IMR-90 (cell line): Measurements from ENCODE around the gene IDH3A. TPM values are rescaled to one million over a fixed set of nuclear protein-coding genes. Genes with fewer than 3 reads are reported as not detected.

Experiments
- ATAC-seq: fragments of 200-7000 bp; cut with Tn5 transposase; 2 replicates; pipeline ENCODE4 v1.9.1; 2020; ENCODE audit warnings: low read depth, mild to moderate bottlenecking, moderate library complexity
- BruUV-seq: library from RNA; stranded (reverse); fragments of 400-500 nt; replicated peaks from 2 replicates; lab custom pipeline; 2021; lab: Mats Ljungman, UMichigan
- CTCF ChIA-PET: fragments of 300-600 bp; formaldehyde crosslinking; extraction: SDS; loops from one replicate; lab custom pipeline; 2021; ENCODE audit warnings: antibody characterized with exemption; lab: Yijun Ruan, JAX
- POLR2A ChIA-PET: fragments of 300-600 bp; sonication (Branson Sonifier 250); formaldehyde crosslinking; loops from one replicate; lab custom pipeline; 2022; ENCODE audit warnings: antibody characterized with exemption; ENCODE audit not compliant: unreplicated experiment; lab: Charles Lee
- DNase-seq: peaks from one replicate; pipeline ENCODE4 v3.0.0; 2013
- H2AFZ ChIP-seq: replicated peaks from 2 replicates; pipeline ENCODE3; 2013; ENCODE audit warnings: low read length, mild to moderate bottlenecking; ENCODE audit not compliant: poor library complexity
- H2AK5ac ChIP-seq: 2 replicates; pipeline ENCODE4 v1.6.1; 2013; ENCODE audit warnings: low read depth, low read length, inconsistent platforms
- H2AK9ac ChIP-seq: replicated peaks from 2 replicates; pipeline ENCODE3; 2013; ENCODE audit warnings: mild to moderate bottlenecking, low read depth, low read length, moderate library complexity; ENCODE audit not compliant: poor library complexity
- H2BK120ac ChIP-seq: 2 replicates; pipeline ENCODE4 v1.6.1; 2013; ENCODE audit warnings: low read depth, low read length, inconsistent platforms
- H2BK15ac ChIP-seq: 3 replicates; pipeline ENCODE4 v1.6.1; 2013; ENCODE audit warnings: low read depth, low read length, inconsistent platforms
- H2BK20ac ChIP-seq: 2 replicates; pipeline ENCODE4 v1.6.1; 2013; ENCODE audit warnings: low read depth, mild to moderate bottlenecking, inconsistent platforms, low read length, moderate library complexity
- H2BK5ac ChIP-seq: 2 replicates; pipeline ENCODE4 v1.6.1; 2013; ENCODE audit warnings: mild to moderate bottlenecking, low read depth, low read length, inconsistent platforms; ENCODE audit not compliant: poor library complexity, severe bottlenecking
- H3K14ac ChIP-seq: replicated peaks from 2 replicates; pipeline ENCODE4 v1.6.1; 2013; ENCODE audit warnings: low read depth, low read length, inconsistent platforms
- H3K18ac ChIP-seq: 2 replicates; pipeline ENCODE4 v1.6.1; 2013; ENCODE audit warnings: low read depth, low read length, control low read depth
- H3K23ac ChIP-seq: 2 replicates; pipeline ENCODE4 v1.6.1; 2013; ENCODE audit warnings: low read depth, low read length, inconsistent platforms
- H3K27ac ChIP-seq: 2 replicates; pipeline ENCODE4 v1.5.1; 2013; ENCODE audit warnings: mild to moderate bottlenecking, control low read depth, low read length; ENCODE audit not compliant: insufficient read depth
- H3K27me3 ChIP-seq: 2 replicates; pipeline ENCODE4 v1.6.1; 2013; ENCODE audit warnings: low read length; ENCODE audit not compliant: control insufficient read depth, insufficient read depth
- H3K36me3 ChIP-seq: 2 replicates; pipeline ENCODE4 v1.6.1; 2013; ENCODE audit warnings: low read length, mixed read lengths; ENCODE audit not compliant: control insufficient read depth, insufficient read depth
- H3K4ac ChIP-seq: 2 replicates; pipeline ENCODE4 v1.6.1; 2013; ENCODE audit warnings: low read depth, low read length, inconsistent platforms
- H3K4me1 ChIP-seq: 2 replicates; pipeline ENCODE4 v1.6.1; 2013; ENCODE audit warnings: low read length, mixed read lengths; ENCODE audit not compliant: control insufficient read depth, insufficient read depth
- H3K4me2 ChIP-seq: 2 replicates; pipeline ENCODE4 v1.6.1; 2013; ENCODE audit warnings: low read depth, mild to moderate bottlenecking, control low read depth, low read length, moderate library complexity
- H3K4me3 ChIP-seq: 2 replicates; pipeline ENCODE4 v1.5.1; 2013; ENCODE audit warnings: low read depth, mild to moderate bottlenecking, control low read depth, low read length, moderate library complexity; ENCODE audit not compliant: insufficient read depth
- H3K56ac ChIP-seq: 2 replicates; pipeline ENCODE4 v1.6.1; 2013; ENCODE audit warnings: low read length, inconsistent platforms; ENCODE audit not compliant: insufficient read depth; ENCODE audit errors: extremely low read depth
- H3K79me1 ChIP-seq, 2 experiments: 2 replicates each; pipeline ENCODE4 v1.6.1; 2013; ENCODE audit warnings: low read length in 2 of 2, inconsistent platforms in 1 of 2, low read depth in 1 of 2
- H3K9ac ChIP-seq: 2 replicates; pipeline ENCODE4 v1.6.1; 2013; ENCODE audit warnings: low read depth, low read length, control low read depth
- H3K9me1 ChIP-seq: 2 replicates; pipeline ENCODE4 v1.6.1; 2013; ENCODE audit warnings: low read length, inconsistent platforms; ENCODE audit not compliant: insufficient read depth
- H3K9me3 ChIP-seq: 2 replicates; pipeline ENCODE4 v1.6.1; 2013; ENCODE audit warnings: low read length; ENCODE audit not compliant: control insufficient read depth, insufficient read depth
- H4K20me1 ChIP-seq: 2 replicates; pipeline ENCODE4 v1.6.1; 2013; ENCODE audit warnings: low read length, inconsistent platforms; ENCODE audit not compliant: insufficient read depth
- H4K5ac ChIP-seq: 2 replicates; pipeline ENCODE4 v1.6.1; 2013; ENCODE audit warnings: mild to moderate bottlenecking, low read depth, low read length, control low read depth
- H4K8ac ChIP-seq, 2 experiments: 2 replicates each; pipeline ENCODE4 v1.6.1; 2013; ENCODE audit warnings: low read depth in 2 of 2, low read length in 2 of 2, control low read depth in 1 of 2, inconsistent platforms in 1 of 2
- H4K91ac ChIP-seq: 2 replicates; pipeline ENCODE4 v1.6.1; 2013; ENCODE audit warnings: low read depth, low read length, inconsistent platforms; ENCODE audit not compliant: insufficient read depth
- POLR2A ChIP-seq: IDR thresholded peaks from 2 replicates; pipeline ENCODE4 v1.6.1; 2012; ENCODE audit warnings: mild to moderate bottlenecking, low read depth, low read length
- RAD21 ChIP-seq: IDR thresholded peaks from 2 replicates; pipeline ENCODE4 v1.6.1; 2012; ENCODE audit warnings: low read length, improper control_type of control experiment
- WGBS, 2 experiments: methylation state at CpG; one replicate each; pipeline versions ENCODE4 v1.1.5 to v1.1.7; 2013; ENCODE audit warnings: missing lambda C conversion rate in 2 of 2; ENCODE audit not compliant: insufficient read length in 1 of 2; ENCODE audit errors: extremely low coverage in 2 of 2; 5-methylcytosine and 5-hydroxymethylcytosine counted together
- dilution Hi-C: fragments of 300-500 bp; cut with HindIII; formaldehyde crosslinking; loops from one replicate; pipeline ENCODE4 v1.14.3; 2018; ENCODE audit warnings: low sequenced_read_pairs; ENCODE audit not compliant: unreplicated experiment
- in situ Hi-C: fragments of 300-500 bp; cut with MboI; formaldehyde crosslinking; loops from 3 replicates; pipeline ENCODE4 v1.14.3; 2019; ENCODE audit warnings: low sequenced_read_pairs, inconsistent platforms, mixed read lengths
- intact Hi-C: fragments of 100-400 bp; cut with micrococcal nuclease; formaldehyde crosslinking; loops from 2 replicates; pipeline ENCODE4 v1.10.0; 2022
- polyA plus RNA-seq, 3 experiments: library from polyadenylated mRNA; depleted of rRNA; stranded (reverse); fragments of >200 nt; gene quantifications; 2 replicates each; pipeline ENCODE4 v1.2.3, GENCODE V29; 2012; ENCODE audit warnings: low replicate concordance in 1 of 3
- total RNA-seq: library from RNA; depleted of rRNA; stranded (reverse); fragments of >200 nt; gene quantifications from 2 replicates; pipeline ENCODE4 v1.2.3, GENCODE V29; 2012
- TF ChIP-seq, protein P1 (sequence below): fragments of 150-350 bp; IDR thresholded peaks from 2 replicates; pipeline ENCODE4 v1.6.1; 2017; ENCODE audit warnings: mild to moderate bottlenecking, antibody characterized with exemption, low read length, low read depth
- TF ChIP-seq, protein P2 (sequence below): conservative IDR thresholded peaks from 2 replicates; pipeline ENCODE4 v1.5.1; 2012; ENCODE audit warnings: mild to moderate bottlenecking, low read depth, low read length, improper control_type of control experiment

The IDH3A gene
- total and polyA plus RNA-seq, 2 of the 4 experiments (the other 2 are of a cell fraction), result 34.5 to 47.7 TPM

GRCh38 chr15:78130466-78131294, 18.5 kb upstream of the IDH3A start:
- ChIA-PET POLR2A (no interaction called here), CTCF (interaction anchor here (0.5 to 1.8 kb wide), 4 partner anchors 9 to 110 kb away, joined by 3 to 4 read pairs (median 3); no protein-coding TSS in a partner anchor)
- BruUV-seq, result no TSS peak
- peaks cover 3% of the 10 kb centered on the region for H3K9me1 ChIP-seq
- no peak overlapping the region for H3K23ac ChIP-seq
- H2BK120ac ChIP-seq, result no peak overlapping the region
- no peak overlapping the region for H3K18ac ChIP-seq
- no peaks in the 10 kb centered on the region; the same call in 1 of the 2 replicates for H3K27me3 ChIP-seq
- H2AK5ac ChIP-seq, result no peak overlapping the region
- H2BK15ac ChIP-seq, result no peak overlapping the region
- dilution Hi-C loops, result no loop called here
- H3K4me1 ChIP-seq, result peaks cover 4% of the 10 kb centered on the region
- H2BK5ac ChIP-seq, result no peak overlapping the region
- no peak overlapping the region for H3K56ac ChIP-seq
- H3K27ac ChIP-seq, result no peak overlapping the region
- H3K4ac ChIP-seq, result no peak overlapping the region
- no peak overlapping the region for H4K5ac ChIP-seq
- DNase-seq, result no peak
- H3K9me3 ChIP-seq, result no peaks in the 10 kb centered on the region
- TF ChIP-seq, protein P1, sequence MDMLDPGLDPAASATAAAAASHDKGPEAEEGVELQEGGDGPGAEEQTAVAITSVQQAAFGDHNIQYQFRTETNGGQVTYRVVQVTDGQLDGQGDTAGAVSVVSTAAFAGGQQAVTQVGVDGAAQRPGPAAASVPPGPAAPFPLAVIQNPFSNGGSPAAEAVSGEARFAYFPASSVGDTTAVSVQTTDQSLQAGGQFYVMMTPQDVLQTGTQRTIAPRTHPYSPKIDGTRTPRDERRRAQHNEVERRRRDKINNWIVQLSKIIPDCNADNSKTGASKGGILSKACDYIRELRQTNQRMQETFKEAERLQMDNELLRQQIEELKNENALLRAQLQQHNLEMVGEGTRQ, result no peak
- TF ChIP-seq POLR2A, result no peak
- TF ChIP-seq, protein P2, sequence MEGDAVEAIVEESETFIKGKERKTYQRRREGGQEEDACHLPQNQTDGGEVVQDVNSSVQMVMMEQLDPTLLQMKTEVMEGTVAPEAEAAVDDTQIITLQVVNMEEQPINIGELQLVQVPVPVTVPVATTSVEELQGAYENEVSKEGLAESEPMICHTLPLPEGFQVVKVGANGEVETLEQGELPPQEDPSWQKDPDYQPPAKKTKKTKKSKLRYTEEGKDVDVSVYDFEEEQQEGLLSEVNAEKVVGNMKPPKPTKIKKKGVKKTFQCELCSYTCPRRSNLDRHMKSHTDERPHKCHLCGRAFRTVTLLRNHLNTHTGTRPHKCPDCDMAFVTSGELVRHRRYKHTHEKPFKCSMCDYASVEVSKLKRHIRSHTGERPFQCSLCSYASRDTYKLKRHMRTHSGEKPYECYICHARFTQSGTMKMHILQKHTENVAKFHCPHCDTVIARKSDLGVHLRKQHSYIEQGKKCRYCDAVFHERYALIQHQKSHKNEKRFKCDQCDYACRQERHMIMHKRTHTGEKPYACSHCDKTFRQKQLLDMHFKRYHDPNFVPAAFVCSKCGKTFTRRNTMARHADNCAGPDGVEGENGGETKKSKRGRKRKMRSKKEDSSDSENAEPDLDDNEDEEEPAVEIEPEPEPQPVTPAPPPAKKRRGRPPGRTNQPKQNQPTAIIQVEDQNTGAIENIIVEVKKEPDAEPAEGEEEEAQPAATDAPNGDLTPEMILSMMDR, result no peak
- TF ChIP-seq RAD21, result no peak
- 18% methylated on average over 31 of the region's 51 CpGs; no CpG with 5 or more reads in 1 of the 2 experiments for WGBS, 2 experiments
- in situ Hi-C loops, result no loop called here
- intact Hi-C loops, result loop anchor here (5.0 kb wide), 1 partner anchor 112 kb away; no protein-coding TSS in a partner anchor
- no peaks in the 10 kb centered on the region for H3K79me1 ChIP-seq
- no peak overlapping the region for H3K9ac ChIP-seq
- H3K14ac ChIP-seq, result no peak overlapping the region
- no peak overlapping the region for H2AK9ac ChIP-seq
- no peak overlapping the region for H4K8ac ChIP-seq
- no peak overlapping the region for H4K91ac ChIP-seq
- no peak overlapping the region for H2BK20ac ChIP-seq
- peak; percentile 46 for ATAC-seq
- H3K36me3 ChIP-seq, result no peaks in the 10 kb centered on the region
- 0 out of 2 replicates have a peak, but pooled peaks cover 6% of the 10 kb centered on the region for H4K20me1 ChIP-seq
- H2AFZ ChIP-seq, result peak overlapping the region; percentile 96
- peak overlapping the region; percentile 63 for H3K4me3 ChIP-seq
- no peak overlapping the region for H3K4me2 ChIP-seq
